SK-N-SH (cell line): ENCODE data around the gene SMIM29. TPM values are rescaled to one million over a fixed set of nuclear protein-coding genes. Genes with fewer than 3 reads are reported as not detected.

Source experiments
- CTCF ChIA-PET: fragments of 300-600, 350-600 bp; formaldehyde crosslinking; extraction: SDS; loops from one replicate; lab custom pipeline; 2021; lab: Yijun Ruan, JAX
- POLR2A ChIA-PET: fragments of 350-600 bp; sonication (Branson Sonifier 250); formaldehyde crosslinking; extraction: SDS; loops from one replicate; lab custom pipeline; 2020; ENCODE audit warnings: antibody characterized with exemption, inconsistent platforms; lab: Yijun Ruan, JAX
- DNase-seq: peaks from one replicate; pipeline ENCODE4 v3.0.0; 2012
- H2AFZ ChIP-seq: fragments of 200-600 bp; sonication (generic); 2 replicates; pipeline ENCODE4 v1.8.1; 2016; ENCODE audit warnings: antibody characterized with exemption, mild to moderate bottlenecking, low read depth
- H3F3A ChIP-seq: fragments of 200-600 bp; sonication (generic); replicated peaks from 2 replicates; pipeline ENCODE3; 2016; ENCODE audit warnings: antibody characterized with exemption, mild to moderate bottlenecking; ENCODE audit not compliant: insufficient read depth
- H3K27ac ChIP-seq, 2 experiments: fragments of 200-500 bp in 1 of 2; fragments of 200-600 bp in 1 of 2; sonication (Bioruptor generic) in 1 of 2; sonication (generic), shearing (Covaris generic) in 1 of 2; 2 replicates each; pipeline versions ENCODE4 v1.5.1 to v1.6.1; 2014 to 2016; ENCODE audit warnings: low read depth in 2 of 2, inconsistent platforms in 1 of 2, low read length in 1 of 2, mild to moderate bottlenecking in 1 of 2, mixed read lengths in 1 of 2
- H3K27me3 ChIP-seq: fragments of 200-600 bp; sonication (generic), shearing (Covaris generic); 2 replicates; pipeline ENCODE4 v1.6.1; 2016; ENCODE audit warnings: mixed run types; ENCODE audit not compliant: insufficient read depth
- H3K36me3 ChIP-seq, 2 experiments: fragments of 200-500 bp in 1 of 2; fragments of 200-600 bp in 1 of 2; sonication (Bioruptor generic) in 1 of 2; sonication (generic) in 1 of 2; replicated peaks in 1 of 2; 2 replicates each; pipeline versions ENCODE3 to v1.5.1; 2014 to 2016; ENCODE audit warnings: low read length in 1 of 2, mild to moderate bottlenecking in 1 of 2; ENCODE audit not compliant: insufficient read depth in 2 of 2, control insufficient read depth in 1 of 2
- H3K4me1 ChIP-seq, 2 experiments: fragments of 200-500 bp in 1 of 2; fragments of 200-600 bp in 1 of 2; sonication (Bioruptor generic) in 1 of 2; sonication (generic), shearing (Covaris generic) in 1 of 2; 2 replicates each; pipeline versions ENCODE4 v1.5.1 to v1.6.1; 2014 to 2016; ENCODE audit warnings: low read depth in 1 of 2, low read length in 1 of 2, mixed run types in 1 of 2; ENCODE audit not compliant: insufficient read depth in 2 of 2, control insufficient read depth in 1 of 2
- H3K4me2 ChIP-seq: fragments of 200-600 bp; sonication (generic), shearing (Covaris generic); 2 replicates; pipeline ENCODE4 v1.6.1; 2017; ENCODE audit warnings: mixed run types
- H3K4me3 ChIP-seq, 2 experiments: fragments of 200-500 bp in 1 of 2; fragments of 200-600 bp in 1 of 2; sonication (Bioruptor generic) in 1 of 2; sonication (generic), shearing (Covaris generic) in 1 of 2; 2 replicates each; pipeline versions ENCODE4 v1.5.1 to v1.8.1; 2014 to 2016; ENCODE audit warnings: low read depth in 2 of 2, inconsistent platforms in 1 of 2, low read length in 1 of 2, mild to moderate bottlenecking in 1 of 2, mixed read lengths in 1 of 2, moderate library complexity in 1 of 2
- H3K79me2 ChIP-seq: fragments of 200-600 bp; sonication (generic); 2 replicates; pipeline ENCODE4 v1.8.1; 2017; ENCODE audit warnings: mild to moderate bottlenecking; ENCODE audit not compliant: insufficient read depth
- H3K9ac ChIP-seq: fragments of 200-600 bp; sonication (generic); 2 replicates; pipeline ENCODE4 v1.6.1; 2017; ENCODE audit warnings: mixed run types
- H3K9me2 ChIP-seq: fragments of 200-600 bp; sonication (generic); 2 replicates; pipeline ENCODE4 v1.6.1; 2017; ENCODE audit warnings: mixed run types
- H3K9me3 ChIP-seq: fragments of 200-600 bp; sonication (generic); 2 replicates; pipeline ENCODE4 v1.6.1; 2017; ENCODE audit warnings: mixed run types, mild to moderate bottlenecking, moderate library complexity
- H4K20me1 ChIP-seq: fragments of 200-600 bp; sonication (generic); 2 replicates; pipeline ENCODE4 v1.6.1; 2017; ENCODE audit warnings: mild to moderate bottlenecking, mixed run types; ENCODE audit not compliant: insufficient read depth
- CHD2 ChIP-seq: fragments of 150-350 bp; IDR thresholded peaks from 2 replicates; pipeline ENCODE4 v1.6.1; 2018; ENCODE audit warnings: low read length; ENCODE audit not compliant: partially characterized antibody
- ELF1 ChIP-seq: IDR thresholded peaks from 2 replicates; pipeline ENCODE4 v1.4.0; 2012
- EZH2phosphoT487 ChIP-seq: fragments of 200-600 bp; sonication (generic); IDR thresholded peaks from 2 replicates; pipeline ENCODE4 v1.6.1; 2017; ENCODE audit warnings: low read depth, mixed run types, mild to moderate bottlenecking, antibody characterized with exemption, moderate library complexity, borderline replicate concordance
- FOXM1 ChIP-seq: IDR thresholded peaks from 2 replicates; pipeline ENCODE4 v1.4.0; 2012; ENCODE audit warnings: low read depth, mild to moderate bottlenecking
- IRF3 ChIP-seq: fragments of 150-350 bp; IDR thresholded peaks from 2 replicates; pipeline ENCODE4 v1.6.1; 2016; ENCODE audit warnings: mild to moderate bottlenecking, low read depth, low read length
- JUND ChIP-seq: IDR thresholded peaks from 2 replicates; pipeline ENCODE4 v1.4.0; 2012
- MEF2A ChIP-seq: IDR thresholded peaks from 2 replicates; pipeline ENCODE4 v1.4.0; 2012; ENCODE audit warnings: low read depth, borderline replicate concordance
- PBX3 ChIP-seq: IDR thresholded peaks from 2 replicates; pipeline ENCODE4; 2012
- RAD21 ChIP-seq: IDR thresholded peaks from 2 replicates; pipeline ENCODE4 v1.6.1; 2012; ENCODE audit warnings: mild to moderate bottlenecking, low read length
- RCOR1 ChIP-seq: fragments of 150-350 bp; IDR thresholded peaks from 2 replicates; pipeline ENCODE4 v1.6.1; 2017; ENCODE audit warnings: antibody characterized with exemption, low read length
- REST ChIP-seq: IDR thresholded peaks from 2 replicates; pipeline ENCODE4 v1.6.1; 2012; ENCODE audit warnings: mild to moderate bottlenecking, low read depth, low read length, moderate library complexity
- RFX5 ChIP-seq: IDR thresholded peaks from 2 replicates; pipeline ENCODE4 v1.6.1; 2012; ENCODE audit warnings: mild to moderate bottlenecking, improper control_type of control experiment, low read length
- RXRA ChIP-seq: IDR thresholded peaks from 2 replicates; pipeline ENCODE4 v1.4.0; 2012; ENCODE audit warnings: low read depth, mild to moderate bottlenecking, borderline replicate concordance
- SIN3A ChIP-seq: IDR thresholded peaks from 2 replicates; pipeline ENCODE4 v1.6.1; 2012; ENCODE audit warnings: low read depth, mild to moderate bottlenecking, low read length, moderate library complexity, borderline replicate concordance
- TCF12 ChIP-seq: IDR thresholded peaks from 2 replicates; pipeline ENCODE4 v1.4.0; 2012
- TEAD4 ChIP-seq: IDR thresholded peaks from 2 replicates; pipeline ENCODE4 v1.4.0; 2012; ENCODE audit warnings: mild to moderate bottlenecking, borderline replicate concordance; ENCODE audit not compliant: insufficient read depth
- USF1 ChIP-seq: IDR thresholded peaks from 2 replicates; pipeline ENCODE4 v1.4.0; 2012; ENCODE audit warnings: low read depth, borderline replicate concordance
- YY1 ChIP-seq: IDR thresholded peaks from 2 replicates; pipeline ENCODE4 v1.4.0; 2012; ENCODE audit warnings: low read depth, mild to moderate bottlenecking
- WGBS: methylation state at CpG from one replicate; pipeline ENCODE4 v1.1.6; 2017; ENCODE audit warnings: low lambda C conversion rate; 5-methylcytosine and 5-hydroxymethylcytosine counted together
- polyA plus RNA-seq, 3 experiments: library from polyadenylated mRNA; depleted of rRNA; stranded (reverse); fragments of >200 nt; gene quantifications; 2 replicates each; pipeline ENCODE4 v1.2.3, GENCODE V29; 2012
- TF ChIP-seq, protein P1 (sequence below): IDR thresholded peaks from 2 replicates; pipeline ENCODE4 v1.4.0; 2012; ENCODE audit warnings: low read depth, borderline replicate concordance
- TF ChIP-seq, protein P2 (sequence below): fragments of 200-600 bp; sonication (generic); IDR thresholded peaks from 2 replicates; pipeline ENCODE4 v1.6.1; 2017; ENCODE audit warnings: antibody characterized with exemption, mild to moderate bottlenecking, moderate library complexity

The SMIM29 gene
- polyA plus RNA-seq, 1 of the 3 experiments (the other 2 are of a cell fraction) = 50.2 TPM

GRCh38 chr6:34274129-34274528, 25.3 kb upstream of the SMIM29 start:
- no peaks in the 10 kb centered on the region for H3K9me2 ChIP-seq
- CTCF ChIA-PET = no interaction called here
- WGBS = 100% methylated on average over 1 of the region's 1 CpG

More at GRCh38 chr6:34274129-34274528, 25.3 kb upstream of the SMIM29 start:
- H3K9ac ChIP-seq = no peak overlapping the region
- H3K4me1 ChIP-seq = peaks cover 0 to 18% of the 10 kb centered on the region in 2 experiments; a peak in 1 of 4 replicates
- H4K20me1 ChIP-seq = no peaks in the 10 kb centered on the region
- DNase-seq = no peak
- H2AFZ ChIP-seq = no peak overlapping the region
- H3F3A ChIP-seq = peaks cover 4% of the 10 kb centered on the region
- TF ChIP-seq RFX5 (no peak), CHD2 (no peak), RCOR1 (no peak), IRF3 (no peak), TEAD4 (no peak), REST (no peak), SIN3A (no peak), RXRA (no peak), EZH2phosphoT487 (no peak), RAD21 (no peak), MEF2A (no peak), PBX3 (no peak), YY1 (no peak), USF1 (no peak), FOXM1 (no peak), ELF1 (no peak), TCF12 (no peak), JUND (no peak)
- TF ChIP-seq, protein P1, sequence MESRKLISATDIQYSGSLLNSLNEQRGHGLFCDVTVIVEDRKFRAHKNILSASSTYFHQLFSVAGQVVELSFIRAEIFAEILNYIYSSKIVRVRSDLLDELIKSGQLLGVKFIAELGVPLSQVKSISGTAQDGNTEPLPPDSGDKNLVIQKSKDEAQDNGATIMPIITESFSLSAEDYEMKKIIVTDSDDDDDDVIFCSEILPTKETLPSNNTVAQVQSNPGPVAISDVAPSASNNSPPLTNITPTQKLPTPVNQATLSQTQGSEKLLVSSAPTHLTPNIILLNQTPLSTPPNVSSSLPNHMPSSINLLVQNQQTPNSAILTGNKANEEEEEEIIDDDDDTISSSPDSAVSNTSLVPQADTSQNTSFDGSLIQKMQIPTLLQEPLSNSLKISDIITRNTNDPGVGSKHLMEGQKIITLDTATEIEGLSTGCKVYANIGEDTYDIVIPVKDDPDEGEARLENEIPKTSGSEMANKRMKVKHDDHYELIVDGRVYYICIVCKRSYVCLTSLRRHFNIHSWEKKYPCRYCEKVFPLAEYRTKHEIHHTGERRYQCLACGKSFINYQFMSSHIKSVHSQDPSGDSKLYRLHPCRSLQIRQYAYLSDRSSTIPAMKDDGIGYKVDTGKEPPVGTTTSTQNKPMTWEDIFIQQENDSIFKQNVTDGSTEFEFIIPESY = no peak
- TF ChIP-seq, protein P2, sequence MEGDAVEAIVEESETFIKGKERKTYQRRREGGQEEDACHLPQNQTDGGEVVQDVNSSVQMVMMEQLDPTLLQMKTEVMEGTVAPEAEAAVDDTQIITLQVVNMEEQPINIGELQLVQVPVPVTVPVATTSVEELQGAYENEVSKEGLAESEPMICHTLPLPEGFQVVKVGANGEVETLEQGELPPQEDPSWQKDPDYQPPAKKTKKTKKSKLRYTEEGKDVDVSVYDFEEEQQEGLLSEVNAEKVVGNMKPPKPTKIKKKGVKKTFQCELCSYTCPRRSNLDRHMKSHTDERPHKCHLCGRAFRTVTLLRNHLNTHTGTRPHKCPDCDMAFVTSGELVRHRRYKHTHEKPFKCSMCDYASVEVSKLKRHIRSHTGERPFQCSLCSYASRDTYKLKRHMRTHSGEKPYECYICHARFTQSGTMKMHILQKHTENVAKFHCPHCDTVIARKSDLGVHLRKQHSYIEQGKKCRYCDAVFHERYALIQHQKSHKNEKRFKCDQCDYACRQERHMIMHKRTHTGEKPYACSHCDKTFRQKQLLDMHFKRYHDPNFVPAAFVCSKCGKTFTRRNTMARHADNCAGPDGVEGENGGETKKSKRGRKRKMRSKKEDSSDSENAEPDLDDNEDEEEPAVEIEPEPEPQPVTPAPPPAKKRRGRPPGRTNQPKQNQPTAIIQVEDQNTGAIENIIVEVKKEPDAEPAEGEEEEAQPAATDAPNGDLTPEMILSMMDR = no peak
- POLR2A ChIA-PET = no interaction called here
- H3K36me3 ChIP-seq = peaks cover 0 to 3% of the 10 kb centered on the region in 2 experiments
- no peaks in the 10 kb centered on the region for H3K27me3 ChIP-seq
- H3K4me3 ChIP-seq = no peak overlapping the region
- no peaks in the 10 kb centered on the region for H3K9me3 ChIP-seq
- H3K27ac ChIP-seq = peak overlapping the region in 1 of 2 experiments; percentile 50; a peak in 1 of 4 replicates
- no peak overlapping the region for H3K4me2 ChIP-seq
- no peaks in the 10 kb centered on the region for H3K79me2 ChIP-seq
